Measurements from ENCODE around the gene ADGRG2. TPM values are rescaled to one million over a fixed set of nuclear protein-coding genes. Genes with fewer than 3 reads are reported as not detected.

Gene ADGRG2
- total and polyA plus RNA-seq, 5 donors, result 0.34 to 0.70 (median 0.59) TPM

DNA sequence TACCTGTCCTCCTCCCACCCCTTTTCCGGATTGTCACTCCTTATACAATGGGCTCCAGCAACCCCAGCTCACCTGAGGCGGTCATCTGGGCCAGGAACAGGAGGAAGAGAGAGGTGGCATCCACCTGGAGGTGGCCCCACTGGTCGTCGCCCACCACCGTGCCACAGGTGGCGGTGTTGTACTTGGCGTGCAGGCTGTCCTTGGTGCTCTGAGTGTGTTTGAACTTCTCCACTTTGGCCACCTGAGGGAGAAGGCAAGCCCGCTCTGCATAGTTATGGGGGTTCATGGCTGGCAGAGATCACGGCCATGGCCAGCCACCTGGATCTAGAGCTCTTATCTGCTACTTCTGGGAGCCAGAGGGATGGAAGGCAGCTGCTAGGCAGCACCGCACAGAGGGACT is 171.2 kb downstream of the ADGRG2 start:
- H3K27ac ChIP-seq (ENCODE audit: low read length), result no peak overlapping the region

GRCh38 chrX:18949944-18950301 is 172.3 kb downstream of the ADGRG2 start:
- H3K27ac ChIP-seq (ENCODE audit: low read length), result no peak overlapping the region
- ATAC-seq, result no peak
- WGBS, result 82% methylated on average over 8 of the region's 8 CpGs
- H3K4me1 ChIP-seq (ENCODE audit: control insufficient read depth, insufficient read depth, low read length), result no peaks in the 10 kb centered on the region
- no peaks in the 10 kb centered on the region for H3K27me3 ChIP-seq (ENCODE audit: control insufficient read depth, insufficient read depth)
- H3K9me3 ChIP-seq (ENCODE audit: control insufficient read depth, low read length), result no peaks in the 10 kb centered on the region
- no peak for DNase-seq
- no peak overlapping the region for H3K4me3 ChIP-seq (ENCODE audit: low read length)
- intact Hi-C loops (cut with DNase I), result no loop called here

More for the DNA sequence above, 171.2 kb downstream of the ADGRG2 start:
- 96% methylated on average over 10 of the region's 10 CpGs for WGBS
- no peaks in the 10 kb centered on the region for H3K27me3 ChIP-seq (ENCODE audit: control insufficient read depth, insufficient read depth)
- no peak overlapping the region for H3K4me3 ChIP-seq (ENCODE audit: low read length)
- H3K9me3 ChIP-seq (ENCODE audit: control insufficient read depth, low read length), result no peaks in the 10 kb centered on the region
- ATAC-seq, result no peak
- no peaks in the 10 kb centered on the region for H3K4me1 ChIP-seq (ENCODE audit: control insufficient read depth, insufficient read depth, low read length)
- DNase-seq, result no peak
- intact Hi-C loops (cut with DNase I), result no loop called here

GRCh38 chrX:18949291-18949943 is 172.9 kb downstream of the ADGRG2 start:
- ATAC-seq, result no peak
- no peaks in the 10 kb centered on the region for H3K9me3 ChIP-seq (ENCODE audit: control insufficient read depth, low read length)
- H3K4me1 ChIP-seq (ENCODE audit: control insufficient read depth, insufficient read depth, low read length), result no peaks in the 10 kb centered on the region
- DNase-seq, result no peak
- H3K27ac ChIP-seq (ENCODE audit: low read length), result no peak overlapping the region
- no peak overlapping the region for H3K4me3 ChIP-seq (ENCODE audit: low read length)
- intact Hi-C loops (cut with DNase I), result no loop called here
- no peaks in the 10 kb centered on the region for H3K27me3 ChIP-seq (ENCODE audit: control insufficient read depth, insufficient read depth)
- WGBS, result 67% methylated on average over 4 of the region's 4 CpGs

GRCh38 chrX:18946611-18947010 is 175.7 kb downstream of the ADGRG2 start:
- Histone ChIP-seq H3K4me1 (ENCODE audit: control insufficient read depth, insufficient read depth, low read length) (no peaks in the 10 kb centered on the region), H3K4me3 (ENCODE audit: low read length) (no peak overlapping the region), H3K27ac (ENCODE audit: low read length) (no peak overlapping the region), H3K9me3 (ENCODE audit: control insufficient read depth, low read length) (no peaks in the 10 kb centered on the region), H3K27me3 (ENCODE audit: control insufficient read depth, insufficient read depth) (no peaks in the 10 kb centered on the region)
- DNase-seq, result no peak
- intact Hi-C loops (cut with DNase I), result no loop called here
- no peak for ATAC-seq
- WGBS, result 98% methylated on average over 4 of the region's 4 CpGs

DNA sequence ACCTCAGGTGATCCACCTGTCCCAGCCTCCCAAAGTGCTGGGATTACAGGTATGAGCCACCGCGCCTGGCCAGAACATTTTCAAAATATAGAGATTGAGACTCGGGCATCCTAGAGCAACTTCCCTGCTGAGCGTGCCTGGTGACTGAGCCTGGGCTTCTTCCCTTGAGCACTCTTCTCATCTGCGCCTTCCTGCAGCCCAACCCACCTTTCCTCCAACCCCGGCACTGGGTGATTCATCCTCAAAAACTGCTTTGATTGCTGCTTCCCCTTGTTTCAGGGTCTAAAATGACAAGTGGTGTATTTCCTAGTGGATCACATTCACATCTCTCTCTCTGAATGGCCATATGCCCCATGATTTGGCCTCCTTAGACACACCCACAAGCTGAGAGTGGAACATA is 176.1 kb downstream of the ADGRG2 start:
- no peak overlapping the region for H3K27ac ChIP-seq (ENCODE audit: low read length)
- intact Hi-C loops (cut with DNase I), result no loop called here
- H3K27me3 ChIP-seq (ENCODE audit: control insufficient read depth, insufficient read depth), result no peaks in the 10 kb centered on the region
- ATAC-seq (no peak), DNase-seq (no peak)
- WGBS, result 98% methylated on average over 6 of the region's 6 CpGs
- no peaks in the 10 kb centered on the region for H3K4me1 ChIP-seq (ENCODE audit: control insufficient read depth, insufficient read depth, low read length)
- no peaks in the 10 kb centered on the region for H3K9me3 ChIP-seq (ENCODE audit: control insufficient read depth, low read length)
- no peak overlapping the region for H3K4me3 ChIP-seq (ENCODE audit: low read length)

- H3K27me3 ChIP-seq (ENCODE audit: control insufficient read depth, insufficient read depth), result no peaks in the 10 kb centered on the region
- no peak for DNase-seq
- ATAC-seq, result no peak
- 77% methylated on average over 2 of the region's 2 CpGs for WGBS
- no peak overlapping the region for H3K4me3 ChIP-seq (ENCODE audit: low read length)
- H3K27ac ChIP-seq (ENCODE audit: low read length), result no peak overlapping the region
- H3K9me3 ChIP-seq (ENCODE audit: control insufficient read depth, low read length), result no peaks in the 10 kb centered on the region
- H3K4me1 ChIP-seq (ENCODE audit: control insufficient read depth, insufficient read depth, low read length), result no peaks in the 10 kb centered on the region
- intact Hi-C loops (cut with DNase I), result no loop called here
Observed at GRCh38 chrX:18945483-18945882, 176.8 kb downstream of the ADGRG2 start.

DNA sequence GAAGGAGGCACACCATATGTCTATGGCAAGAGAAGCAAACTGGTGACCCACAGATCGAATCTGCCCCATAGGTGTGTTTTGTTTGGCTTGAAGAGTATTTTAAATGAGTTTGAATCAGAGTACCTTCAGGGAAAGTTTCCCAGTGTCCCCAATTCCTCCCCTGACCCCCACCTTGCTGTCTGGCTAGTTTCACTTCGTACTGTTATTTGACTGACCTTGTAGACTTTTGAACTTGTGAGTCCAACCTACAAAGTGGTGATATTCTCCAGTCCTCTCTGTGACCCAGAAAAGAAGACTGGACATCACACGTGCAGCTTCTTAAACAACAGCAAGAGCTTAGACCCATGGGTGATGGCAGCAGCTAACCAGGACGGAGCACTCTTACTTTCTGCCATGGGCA is 177.8 kb downstream of the ADGRG2 start:
- Histone ChIP-seq H3K4me3 (ENCODE audit: low read length) (no peak overlapping the region), H3K27ac (ENCODE audit: low read length) (no peak overlapping the region), H3K4me1 (ENCODE audit: control insufficient read depth, insufficient read depth, low read length) (no peaks in the 10 kb centered on the region), H3K27me3 (ENCODE audit: control insufficient read depth, insufficient read depth) (no peaks in the 10 kb centered on the region), H3K9me3 (ENCODE audit: control insufficient read depth, low read length) (no peaks in the 10 kb centered on the region)
- WGBS, result 77% methylated on average over 4 of the region's 4 CpGs
- ATAC-seq (no peak), DNase-seq (no peak)
- intact Hi-C loops (cut with DNase I), result no loop called here

DNA sequence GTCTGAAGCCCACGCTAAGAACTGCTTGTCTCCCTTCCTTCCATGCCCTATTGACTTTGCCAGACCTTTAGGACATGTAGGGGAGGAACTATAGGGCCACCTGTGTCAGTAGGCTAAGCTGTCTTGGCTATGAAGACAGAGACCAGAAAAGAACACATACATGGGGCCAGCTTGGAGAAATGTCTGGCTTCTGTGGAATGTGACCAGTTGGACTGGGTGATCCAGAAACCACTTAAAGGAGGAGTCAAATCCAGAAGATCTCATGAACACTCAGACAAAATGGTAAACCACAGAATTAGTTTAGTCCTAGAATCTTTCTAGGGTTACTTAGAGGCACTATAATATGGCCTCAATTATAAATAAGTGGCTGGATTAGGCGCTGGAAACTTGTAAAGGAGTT is 180.4 kb downstream of the ADGRG2 start:
- H3K27me3 ChIP-seq (ENCODE audit: control insufficient read depth, insufficient read depth), result no peaks in the 10 kb centered on the region
- WGBS, result 97% methylated on average over 2 of the region's 2 CpGs
- H3K4me3 ChIP-seq (ENCODE audit: low read length), result no peak overlapping the region
- DNase-seq (no peak), ATAC-seq (no peak)
- intact Hi-C loops (cut with DNase I), result no loop called here
- H3K9me3 ChIP-seq (ENCODE audit: control insufficient read depth, low read length), result no peaks in the 10 kb centered on the region
- no peak overlapping the region for H3K27ac ChIP-seq (ENCODE audit: low read length)
- H3K4me1 ChIP-seq (ENCODE audit: control insufficient read depth, insufficient read depth, low read length), result no peaks in the 10 kb centered on the region

Other genes with a start within 250 kb of the ADGRG2 start
- gene PHKA2, start 138.4 kb downstream of the ADGRG2 start, total RNA-seq, result 10 to 100 TPM; 30.1 to 42.4 (median 32.3) TPM
- gene PHKA2, start 138.4 kb downstream of the ADGRG2 start, polyA plus RNA-seq, result 26.9 TPM
- gene PDHA1, start 221.5 kb upstream of the ADGRG2 start, total RNA-seq, result 100 to 1,000 TPM; 623 to 812 (median 766) TPM
- 713 TPM for gene PDHA1, start 221.5 kb upstream of the ADGRG2 start, polyA plus RNA-seq